Vagina (tissue), 2 donors: ENCODE data around the gene HPDL. TPM values are rescaled to one million over a fixed set of nuclear protein-coding genes. Genes with fewer than 3 reads are reported as not detected.

Source experiments
- DNase-seq, 2 donors: peaks; one replicate each; pipeline ENCODE4 v3.0.0-alpha.2; 2017; ENCODE audit errors: extremely low spot score in 2 of 2
- H3K27ac ChIP-seq: fragments of 200-600 bp; sonication (generic); one replicate; pipeline ENCODE4 v1.5.1; 2019
- H3K27me3 ChIP-seq: fragments of 200-600 bp; sonication (generic); one replicate; pipeline ENCODE4 v1.5.1; 2019
- H3K36me3 ChIP-seq, 2 donors: fragments of 200-600 bp; sonication (generic); one replicate each; pipeline ENCODE4 v1.5.1; 2017 to 2019
- H3K4me1 ChIP-seq: fragments of 200-600 bp; sonication (generic); one replicate; pipeline ENCODE4 v1.5.1; 2019
- H3K4me3 ChIP-seq, 2 donors: fragments of 200-600 bp; sonication (generic); 1 replicate in 1 of 2; 2 replicates in 1 of 2; pipeline ENCODE4 v1.5.1; 2016 to 2019
- H3K9me3 ChIP-seq: fragments of 200-600 bp; sonication (generic); one replicate; pipeline ENCODE4 v1.5.1; 2019
- POLR2A ChIP-seq, 2 donors: fragments of 450-650 bp; IDR thresholded peaks; one replicate each; pipeline ENCODE4 v1.6.1; 2017; ENCODE audit warnings: antibody characterized with exemption in 2 of 2, mild to moderate bottlenecking in 2 of 2, moderate library complexity in 2 of 2
- POLR2AphosphoS5 ChIP-seq, 2 donors: sonication (generic); formaldehyde crosslinking; IDR thresholded peaks; one replicate each; pipeline ENCODE4 v1.9.0; 2017; ENCODE audit warnings: antibody characterized with exemption in 2 of 2, mild to moderate bottlenecking in 2 of 2, low read depth in 1 of 2; ENCODE audit not compliant: insufficient read depth in 1 of 2
- intact Hi-C: fragments of 100-400 bp; cut with DNase I; formaldehyde crosslinking; loops from one replicate; pipeline ENCODE4 v1.15.1; 2023
- total RNA-seq: library from RNA; depleted of rRNA; stranded (reverse); fragments of >200 nt; gene quantifications from one replicate; pipeline ENCODE4 v1.2.3, GENCODE V29; 2016
- TF ChIP-seq, protein P1 (sequence below), 3 experiments: fragments of 450-650 bp in 2 of 3; fragments of 200-600 bp in 1 of 3; sonication (generic) in 1 of 3; IDR thresholded peaks; one replicate each; pipeline ENCODE4 v1.5.1; 2017 to 2019; ENCODE audit warnings: antibody characterized with exemption in 3 of 3, mild to moderate bottlenecking in 2 of 3, moderate library complexity in 2 of 3

Gene HPDL
- total RNA-seq, 1 donor from 2014 or later: 2.2 TPM

DNA sequence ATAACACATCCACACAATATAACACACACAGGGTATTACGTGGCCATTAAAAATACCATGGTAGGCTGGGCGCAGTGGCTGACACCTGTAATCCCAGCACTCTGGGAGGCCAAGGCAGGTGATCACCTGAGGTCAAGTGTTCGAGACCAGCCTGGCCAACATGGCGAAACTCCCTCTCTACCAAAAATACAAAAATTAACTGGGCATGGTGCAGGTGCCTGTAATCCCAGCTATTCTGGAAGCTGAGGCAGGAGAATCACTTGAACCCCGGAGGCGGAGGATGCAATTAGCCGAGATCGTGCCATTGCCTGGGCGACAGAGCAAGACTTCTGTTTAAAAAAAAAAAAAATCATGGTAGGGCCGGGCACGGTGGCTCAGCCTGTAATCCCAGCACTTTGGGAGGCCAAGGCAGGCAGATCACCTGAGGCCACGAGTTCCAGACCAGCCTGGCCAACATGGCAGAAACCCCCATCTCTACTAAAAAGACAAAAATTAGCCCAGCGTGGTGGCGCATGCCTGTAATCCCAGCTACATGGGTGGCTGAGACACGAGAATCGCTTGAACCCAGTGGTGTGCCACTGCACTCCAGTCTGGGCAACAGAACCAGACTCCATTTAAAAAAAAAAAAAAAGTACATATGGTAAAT, 24.1 kb upstream of the HPDL start:
- no peak for TF ChIP-seq POLR2A (IDR thresholded peaks at IDR 0.05)
- no peak for TF ChIP-seq POLR2AphosphoS5 (IDR thresholded peaks at IDR 0.05; ENCODE audit: insufficient read depth in 1 of 2, low read depth in 1 of 2)
- TF ChIP-seq, protein P1, sequence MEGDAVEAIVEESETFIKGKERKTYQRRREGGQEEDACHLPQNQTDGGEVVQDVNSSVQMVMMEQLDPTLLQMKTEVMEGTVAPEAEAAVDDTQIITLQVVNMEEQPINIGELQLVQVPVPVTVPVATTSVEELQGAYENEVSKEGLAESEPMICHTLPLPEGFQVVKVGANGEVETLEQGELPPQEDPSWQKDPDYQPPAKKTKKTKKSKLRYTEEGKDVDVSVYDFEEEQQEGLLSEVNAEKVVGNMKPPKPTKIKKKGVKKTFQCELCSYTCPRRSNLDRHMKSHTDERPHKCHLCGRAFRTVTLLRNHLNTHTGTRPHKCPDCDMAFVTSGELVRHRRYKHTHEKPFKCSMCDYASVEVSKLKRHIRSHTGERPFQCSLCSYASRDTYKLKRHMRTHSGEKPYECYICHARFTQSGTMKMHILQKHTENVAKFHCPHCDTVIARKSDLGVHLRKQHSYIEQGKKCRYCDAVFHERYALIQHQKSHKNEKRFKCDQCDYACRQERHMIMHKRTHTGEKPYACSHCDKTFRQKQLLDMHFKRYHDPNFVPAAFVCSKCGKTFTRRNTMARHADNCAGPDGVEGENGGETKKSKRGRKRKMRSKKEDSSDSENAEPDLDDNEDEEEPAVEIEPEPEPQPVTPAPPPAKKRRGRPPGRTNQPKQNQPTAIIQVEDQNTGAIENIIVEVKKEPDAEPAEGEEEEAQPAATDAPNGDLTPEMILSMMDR (IDR thresholded peaks at IDR 0.05): no peak
- no peaks in the 10 kb centered on the region for H3K27me3 ChIP-seq
- intact Hi-C loops: loop anchor here (2.0 to 10.0 kb wide), 2 partner anchors 290 to 478 kb away; partner anchors contain the start of gene UROD
- peak overlapping the region; percentile 79 for H3K27ac ChIP-seq
- peak overlapping the region; percentile 58 to 79 for H3K4me3 ChIP-seq
- no peak for DNase-seq
- no peaks in the 10 kb centered on the region for H3K36me3 ChIP-seq
- no peaks in the 10 kb centered on the region for H3K9me3 ChIP-seq
- peaks cover 17% of the 10 kb centered on the region for H3K4me1 ChIP-seq

DNA sequence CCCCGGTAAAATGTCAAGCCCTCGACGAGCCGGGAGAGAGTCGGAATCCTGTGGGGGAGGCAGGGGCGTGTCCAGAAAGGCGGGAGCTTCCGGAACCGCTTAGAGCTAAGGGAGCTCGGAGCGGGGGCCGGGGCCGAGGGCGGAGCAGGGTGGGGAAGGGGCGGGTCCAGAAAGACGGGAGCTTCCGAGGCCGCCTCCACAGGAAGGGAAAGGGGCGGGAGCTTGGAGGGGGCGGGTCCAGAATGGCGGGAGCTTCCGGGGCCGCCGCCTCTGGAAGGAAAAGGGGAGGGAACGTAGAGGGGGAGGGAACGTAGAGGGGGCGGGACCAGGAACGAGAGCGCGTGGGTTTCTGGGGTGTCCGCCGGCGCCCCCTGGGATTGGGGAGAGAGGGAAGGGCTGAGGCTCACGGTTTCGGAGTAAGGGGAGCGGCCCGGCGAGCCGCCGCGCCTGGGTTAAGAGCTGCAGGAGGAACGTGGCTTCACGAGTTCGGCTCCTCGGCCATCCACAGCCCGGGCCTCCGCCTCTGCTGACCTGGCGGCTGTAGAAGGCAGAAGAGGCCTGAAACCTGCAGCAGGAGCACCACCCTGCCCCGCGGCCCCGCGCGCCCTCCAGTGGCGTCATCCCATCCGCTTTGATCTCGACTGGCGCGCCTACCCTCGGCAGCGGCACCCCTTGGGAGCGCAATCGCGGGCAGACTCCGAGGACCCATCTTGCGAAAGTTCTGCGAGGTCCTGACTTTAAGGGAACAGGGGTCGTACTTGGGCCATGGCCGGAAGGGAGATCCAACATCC, 23.0 kb upstream of the HPDL start:
- DNase-seq: peak in 1 of 2 donors; percentile 97
- Histone ChIP-seq H3K4me1 (peaks cover 17% of the 10 kb centered on the region), H3K4me3 (peak overlapping the region; percentile 58 to 79), H3K9me3 (no peaks in the 10 kb centered on the region), H3K36me3 (no peaks in the 10 kb centered on the region), H3K27me3 (no peaks in the 10 kb centered on the region), H3K27ac (peak overlapping the region; percentile 83)
- TF ChIP-seq POLR2AphosphoS5 (IDR thresholded peaks at IDR 0.05; ENCODE audit: insufficient read depth in 1 of 2, low read depth in 1 of 2) (peak; percentile 62 to 89), POLR2A (IDR thresholded peaks at IDR 0.05) (peak in 1 of 2 donors; percentile 55)
- TF ChIP-seq, protein P1 (IDR thresholded peaks at IDR 0.05): peak; percentile 27 to 61 (median 58)
- intact Hi-C loops: loop anchor here (2.0 to 10.0 kb wide), 2 partner anchors 291 to 479 kb away; partner anchors contain the start of gene UROD

DNA sequence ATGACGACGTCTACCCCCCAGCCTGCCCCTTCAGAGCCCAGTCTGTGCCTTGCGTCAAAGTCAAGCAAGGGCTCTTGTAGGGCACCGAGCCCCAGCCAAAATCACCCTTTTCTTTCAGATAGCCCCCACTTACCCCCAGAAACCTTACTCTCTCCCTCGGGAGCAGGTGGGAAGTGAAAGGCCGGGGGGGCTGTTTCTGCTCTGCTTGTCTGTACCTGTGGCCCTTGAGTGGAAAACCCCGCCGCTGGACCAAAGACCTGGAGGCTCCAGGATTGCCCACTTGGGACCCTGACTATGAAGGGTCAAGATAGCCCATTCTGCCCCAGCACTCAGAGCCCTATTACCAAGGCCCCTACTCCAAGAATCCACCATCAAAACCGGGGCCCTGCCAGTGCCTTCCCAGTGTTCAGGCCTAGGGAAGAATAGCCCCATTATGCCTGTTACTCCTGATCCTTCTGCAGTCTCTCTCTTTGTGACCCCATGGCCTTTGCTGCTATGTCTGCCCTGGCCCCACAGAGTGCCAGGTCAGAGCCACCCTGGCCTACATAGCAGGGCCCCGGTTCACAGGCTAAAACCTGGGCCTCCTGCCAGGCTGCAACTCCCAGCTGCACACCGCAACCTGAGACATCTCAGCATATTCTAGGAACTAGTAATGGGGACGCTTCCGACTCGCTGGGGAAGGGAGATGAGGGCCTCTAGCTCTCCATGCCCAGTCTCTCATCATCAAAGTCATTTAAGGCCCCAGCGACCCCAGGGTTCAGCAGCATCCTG, 22.2 kb upstream of the HPDL start:
- Histone ChIP-seq H3K9me3 (no peaks in the 10 kb centered on the region), H3K27me3 (no peaks in the 10 kb centered on the region), H3K27ac (peak overlapping the region; percentile 83), H3K4me3 (peak overlapping the region; percentile 58 to 79), H3K36me3 (no peaks in the 10 kb centered on the region), H3K4me1 (peaks cover 17% of the 10 kb centered on the region)
- TF ChIP-seq POLR2A (IDR thresholded peaks at IDR 0.05): no peak
- TF ChIP-seq POLR2AphosphoS5 (IDR thresholded peaks at IDR 0.05; ENCODE audit: insufficient read depth in 1 of 2, low read depth in 1 of 2): no peak
- TF ChIP-seq, protein P1 (IDR thresholded peaks at IDR 0.05): no peak
- DNase-seq: peak in 1 of 2 donors; percentile 90
- intact Hi-C loops: loop anchor here (10.0 kb wide), 1 partner anchor 480 kb away; no protein-coding TSS in a partner anchor

DNA sequence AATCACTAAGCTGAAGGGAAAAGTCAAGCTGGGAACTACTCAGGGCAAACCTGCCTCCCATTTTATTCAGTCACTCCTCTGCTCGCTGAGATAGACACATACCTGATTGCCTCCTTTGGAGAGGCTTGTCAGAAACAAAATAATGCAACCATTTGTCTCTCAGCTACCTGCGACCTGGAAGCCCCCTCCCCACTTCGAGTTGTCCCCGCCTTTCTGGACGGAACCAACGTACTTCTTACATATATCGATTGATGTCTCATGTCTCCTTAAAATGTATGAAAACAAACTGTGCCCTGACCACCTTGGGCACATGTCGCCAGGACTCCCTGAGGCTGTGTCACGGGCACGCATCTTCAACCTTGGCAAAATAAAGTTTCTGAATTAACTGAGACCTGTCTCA, 21.5 kb upstream of the HPDL start:
- peak in 1 of 2 donors; percentile 71 for DNase-seq
- H3K4me1 ChIP-seq: peaks cover 17% of the 10 kb centered on the region
- no peaks in the 10 kb centered on the region for H3K9me3 ChIP-seq
- H3K27me3 ChIP-seq: no peaks in the 10 kb centered on the region
- no peak overlapping the region for H3K4me3 ChIP-seq
- intact Hi-C loops: loop anchor here (10.0 kb wide), 1 partner anchor 480 kb away; no protein-coding TSS in a partner anchor
- H3K36me3 ChIP-seq: no peaks in the 10 kb centered on the region
- TF ChIP-seq, protein P1 (IDR thresholded peaks at IDR 0.05): no peak
- no peak overlapping the region for H3K27ac ChIP-seq
